HEK293T (cell line): ENCODE measurements around the gene PCYT1A.

Source experiments
- CTCF ChIA-PET: fragments of 350-600 bp; formaldehyde crosslinking; extraction: SDS; loops from one replicate; lab custom pipeline; 2021; ENCODE audit warnings: antibody characterized with exemption, inconsistent platforms; lab: Yijun Ruan, JAX
- POLR2A ChIA-PET: fragments of 350-600 bp; formaldehyde crosslinking; extraction: SDS; loops from one replicate; lab custom pipeline; 2020; ENCODE audit warnings: antibody characterized with exemption, inconsistent platforms; lab: Yijun Ruan, JAX
- DNase-seq: peaks from one replicate; pipeline ENCODE4 v3.0.0; 2012; ENCODE audit warnings: mixed read lengths; ENCODE audit errors: extremely low spot score
- ARNT ChIP-seq: fragments of 450-650 bp; IDR thresholded peaks from 2 replicates; pipeline ENCODE4 v1.6.1; 2017; ENCODE audit warnings: mild to moderate bottlenecking
- BHLHE40 ChIP-seq: fragments of 450-650 bp; IDR thresholded peaks from 2 replicates; pipeline ENCODE4 v1.6.1; 2016; ENCODE audit warnings: mild to moderate bottlenecking, moderate library complexity, borderline replicate concordance
- CTBP1 ChIP-seq: fragments of 450-650 bp; IDR thresholded peaks from 2 replicates; pipeline ENCODE4 v1.6.1; 2016; ENCODE audit warnings: borderline replicate concordance
- ELF4 ChIP-seq: fragments of 450-650 bp; IDR thresholded peaks from 2 replicates; pipeline ENCODE4 v1.6.1; 2017; ENCODE audit warnings: antibody characterized with exemption
- FOXA1 ChIP-seq: fragments of 450-650 bp; IDR thresholded peaks from 2 replicates; pipeline ENCODE4 v1.6.1; 2016; ENCODE audit warnings: mild to moderate bottlenecking
- FOXK2 ChIP-seq: fragments of 450-650 bp; IDR thresholded peaks from 2 replicates; pipeline ENCODE4 v1.6.1; 2016; ENCODE audit warnings: mild to moderate bottlenecking
- FOXM1 ChIP-seq: fragments of 450-650 bp; IDR thresholded peaks from 2 replicates; pipeline ENCODE4 v1.6.1; 2017; ENCODE audit warnings: mild to moderate bottlenecking, borderline replicate concordance
- HDGF ChIP-seq: fragments of 450-650 bp; IDR thresholded peaks from 2 replicates; pipeline ENCODE4 v1.6.1; 2017; ENCODE audit warnings: antibody characterized with exemption, borderline replicate concordance
- L3MBTL2 ChIP-seq: fragments of 450-650 bp; conservative IDR thresholded peaks from 2 replicates; pipeline ENCODE4 v1.6.1; 2016; ENCODE audit warnings: mild to moderate bottlenecking
- LEF1 ChIP-seq: fragments of 450-650 bp; IDR thresholded peaks from 2 replicates; pipeline ENCODE4 v1.6.1; 2017; ENCODE audit warnings: mild to moderate bottlenecking, borderline replicate concordance
- NFRKB ChIP-seq: fragments of 450-650 bp; IDR thresholded peaks from 2 replicates; pipeline ENCODE4 v1.6.1; 2016; ENCODE audit warnings: mild to moderate bottlenecking, moderate library complexity
- PKNOX1 ChIP-seq: fragments of 450-650 bp; IDR thresholded peaks from 2 replicates; pipeline ENCODE4 v1.6.1; 2016
- SP1 ChIP-seq: fragments of 450-650 bp; IDR thresholded peaks from 2 replicates; pipeline ENCODE4 v1.6.1; 2017
- SUZ12 ChIP-seq: fragments of 450-650 bp; IDR thresholded peaks from 2 replicates; pipeline ENCODE4 v1.6.1; 2016; ENCODE audit warnings: mild to moderate bottlenecking
- TARDBP ChIP-seq: fragments of 450-650 bp; IDR thresholded peaks from 2 replicates; pipeline ENCODE4 v1.6.1; 2016
- ZNF384 ChIP-seq: fragments of 450-650 bp; IDR thresholded peaks from 2 replicates; pipeline ENCODE4 v1.6.1; 2016

Gene PCYT1A

DNA sequence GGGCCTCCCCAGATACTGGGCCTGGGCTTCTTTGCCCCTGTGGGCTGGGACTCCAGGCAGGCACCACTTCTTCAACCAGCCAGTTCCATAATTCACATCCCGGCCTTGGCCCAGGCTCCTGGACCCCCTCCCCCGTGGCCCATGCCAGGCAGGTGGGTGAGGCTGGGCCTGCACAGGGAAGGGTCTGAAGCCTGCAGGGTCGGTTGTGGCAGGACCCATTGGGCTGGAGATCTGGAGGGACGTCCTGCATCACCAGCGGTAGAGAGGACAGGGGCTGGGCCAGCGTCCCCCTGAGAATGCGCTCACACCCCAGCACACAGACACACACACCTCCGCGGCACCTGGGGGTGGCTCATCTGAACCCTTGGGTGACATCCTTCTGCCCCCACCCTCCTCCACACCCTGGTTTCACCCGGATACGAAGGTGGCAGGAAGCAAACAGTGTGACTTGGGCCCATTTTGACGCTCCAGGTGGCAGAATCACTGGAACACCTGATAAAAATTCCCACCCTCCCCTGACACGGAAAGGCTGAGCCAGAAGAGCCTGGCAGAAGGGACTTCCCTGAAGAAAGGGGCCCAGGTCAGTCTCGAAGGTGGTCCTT lies 91.8 kb downstream of the PCYT1A start:
- TF ChIP-seq SUZ12 (no peak), FOXK2 (no peak), L3MBTL2 (no peak), FOXM1 (no peak), PKNOX1 (no peak)

GRCh38 chr3:196194542-196194915 lies 93.0 kb downstream of the PCYT1A start:
- TF ChIP-seq SUZ12 (no peak), FOXM1 (no peak), ARNT (no peak), CTBP1 (no peak), ZNF384 (no peak), FOXA1 (no peak)
- ChIA-PET POLR2A (no interaction called here), CTCF (interaction anchor here (0.5 to 1.6 kb wide), 3 partner anchors 19 to 168 kb away, joined by 3 to 5 read pairs (median 3); no protein-coding TSS in a partner anchor)
- DNase-seq, result no peak

More for the DNA sequence above, 91.8 kb downstream of the PCYT1A start:
- DNase-seq, result no peak
- ChIA-PET CTCF (interaction anchor here (0.7 to 1.6 kb wide), 2 partner anchors 122 kb away, joined by 5 read pairs; no protein-coding TSS in a partner anchor), POLR2A (no interaction called here)

- no peak for DNase-seq
- CTCF ChIA-PET, result interaction anchor here (0.5 to 1.6 kb wide), 3 partner anchors 18 to 167 kb away, joined by 3 to 5 read pairs (median 3); no protein-coding TSS in a partner anchor
- TF ChIP-seq FOXA1 (no peak), NFRKB (no peak), HDGF (no peak), LEF1 (no peak), FOXK2 (no peak), FOXM1 (no peak), ELF4 (no peak), CTBP1 (no peak), PKNOX1 (no peak), ARNT (no peak), SP1 (no peak), BHLHE40 (no peak), SUZ12 (no peak), L3MBTL2 (no peak), TARDBP (no peak), ZNF384 (no peak)
- POLR2A ChIA-PET, result no interaction called here
Measured at GRCh38 chr3:196193736-196194541, 93.6 kb downstream of the PCYT1A start.

- DNase-seq, result no peak
- TF ChIP-seq ZNF384, result no peak
- TF ChIP-seq CTBP1, result no peak
- TF ChIP-seq FOXM1, result no peak
- no peak for TF ChIP-seq ARNT
- no peak for TF ChIP-seq HDGF
- TF ChIP-seq FOXK2, result no peak
- ChIA-PET CTCF (no interaction called here), POLR2A (no interaction called here)
Measured at GRCh38 chr3:196193133-196193735, 94.3 kb downstream of the PCYT1A start.

DNA sequence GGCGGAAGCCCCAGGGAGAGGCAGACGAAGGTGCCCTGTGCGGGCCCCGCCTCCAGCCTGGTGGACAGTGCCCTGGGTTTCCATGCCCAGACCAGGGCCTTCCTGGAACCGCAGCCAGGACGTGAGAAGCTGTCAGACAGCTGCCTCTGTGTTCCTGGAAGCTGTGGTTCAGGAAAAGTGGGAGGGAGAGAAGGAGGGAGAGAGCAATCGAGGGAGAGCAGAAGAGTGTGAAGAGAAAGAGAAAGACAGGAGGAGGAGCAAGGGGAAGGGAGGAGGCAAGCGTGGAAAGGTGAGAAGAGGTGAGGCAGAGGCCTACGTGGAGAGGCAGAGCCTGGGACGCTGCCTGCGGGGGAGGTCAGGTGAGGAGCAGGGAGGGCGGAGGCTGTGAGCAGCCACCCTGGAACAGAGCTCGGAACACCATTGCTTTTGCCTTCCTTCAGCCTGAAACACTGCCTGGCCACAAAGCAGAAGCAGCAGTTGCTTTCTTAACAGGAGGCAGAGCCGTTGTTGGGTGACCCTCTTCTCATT lies 94.9 kb downstream of the PCYT1A start:
- TF ChIP-seq PKNOX1 (no peak), SP1 (no peak), LEF1 (no peak), SUZ12 (no peak), ELF4 (no peak), ZNF384 (no peak)
- no peak for DNase-seq
- ChIA-PET CTCF (interaction anchor here (0.5 kb wide), 1 partner anchor 94 kb away, joined by 9 read pairs; no protein-coding TSS in a partner anchor), POLR2A (no interaction called here)

GRCh38 chr3:196192036-196192523 lies 95.4 kb downstream of the PCYT1A start:
- ChIA-PET CTCF (interaction anchor here (0.5 kb wide), 1 partner anchor 94 kb away, joined by 9 read pairs; no protein-coding TSS in a partner anchor), POLR2A (no interaction called here)
- DNase-seq, result no peak
- TF ChIP-seq HDGF (no peak), ARNT (no peak), NFRKB (no peak), PKNOX1 (no peak), L3MBTL2 (no peak), BHLHE40 (no peak)
